Measurements from ENCODE around the gene ABO.
"Not testable (repeated sequence)": the region's sequence is repeated elsewhere in the genome, so short reads cannot be mapped to it uniquely, and the experiment has no call there.

ABO gene

DNA sequence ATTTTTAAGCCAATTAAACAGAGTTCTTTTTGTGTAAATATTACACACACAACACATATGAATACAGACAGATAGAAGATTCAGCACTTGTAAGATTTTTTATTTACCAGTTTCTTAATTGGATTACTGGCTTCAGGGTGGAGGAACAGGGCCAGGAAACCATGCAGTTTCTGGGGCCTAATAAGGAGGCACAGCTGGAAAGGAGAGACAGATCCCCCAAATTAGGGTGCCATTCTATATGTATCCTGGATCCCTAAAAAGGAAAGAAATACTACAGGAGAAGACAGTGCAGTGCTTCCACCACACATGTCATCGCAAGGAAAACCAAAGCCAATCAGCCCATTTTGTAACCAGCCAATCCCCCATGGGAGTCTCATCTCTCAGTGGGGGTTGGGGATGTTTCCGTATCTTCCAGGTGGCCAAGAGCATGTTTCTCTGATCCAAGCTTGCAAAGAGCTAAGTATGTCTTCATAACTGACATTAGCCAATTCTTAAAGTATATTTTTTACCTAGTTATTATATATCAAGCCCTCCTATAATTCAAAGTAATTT is 15.8 kb upstream of the ABO start:
- no peak for DNase-seq (ENCODE audit: low spot score)

DNA sequence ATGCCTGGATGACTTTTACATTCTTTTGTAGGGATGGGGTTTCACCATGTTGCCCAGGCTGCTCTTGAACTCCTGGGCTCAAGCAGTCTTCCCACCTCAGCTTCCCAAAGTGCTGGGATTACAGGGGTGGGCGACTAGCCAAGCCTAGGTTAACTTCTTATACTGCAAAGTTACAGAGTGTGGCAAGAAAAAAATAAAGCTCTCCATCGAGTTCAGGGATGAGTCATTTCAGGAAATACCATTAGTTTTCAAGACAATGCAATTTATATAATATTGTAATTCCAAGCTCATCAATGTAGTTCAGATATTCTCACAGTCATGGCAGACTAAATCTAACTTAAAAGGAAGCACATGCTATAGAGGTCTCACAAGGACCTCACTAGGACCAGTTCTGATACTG is 11.5 kb upstream of the ABO start:
- no peak for DNase-seq (ENCODE audit: low spot score)

DNA sequence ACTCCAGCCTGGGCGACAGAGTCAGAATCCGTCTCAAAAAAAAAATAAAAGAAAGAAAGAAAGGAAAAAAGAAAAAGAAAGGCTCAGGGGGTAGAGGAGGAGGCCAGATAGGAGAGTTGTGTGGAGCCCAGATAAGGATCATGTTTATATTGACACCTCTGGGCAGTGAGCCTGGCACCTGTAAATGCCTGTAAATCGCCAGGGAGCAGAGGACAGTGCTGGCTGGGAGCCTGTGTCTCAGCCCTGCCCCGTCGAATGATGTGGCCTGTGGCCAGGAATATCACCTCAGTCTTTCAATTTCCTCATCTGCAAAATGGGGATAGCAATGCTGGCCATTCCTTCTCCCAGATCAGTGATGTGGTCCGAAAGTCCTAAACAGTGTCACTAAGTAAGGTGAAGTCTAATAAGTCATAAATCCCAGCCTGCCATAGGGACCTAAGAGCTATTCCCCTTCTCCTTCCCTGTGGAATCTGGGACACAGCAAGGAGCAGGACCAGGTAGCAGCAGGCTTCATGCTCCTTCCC is 10.3 kb upstream of the ABO start:
- no peak for DNase-seq (ENCODE audit: low spot score)

DNA sequence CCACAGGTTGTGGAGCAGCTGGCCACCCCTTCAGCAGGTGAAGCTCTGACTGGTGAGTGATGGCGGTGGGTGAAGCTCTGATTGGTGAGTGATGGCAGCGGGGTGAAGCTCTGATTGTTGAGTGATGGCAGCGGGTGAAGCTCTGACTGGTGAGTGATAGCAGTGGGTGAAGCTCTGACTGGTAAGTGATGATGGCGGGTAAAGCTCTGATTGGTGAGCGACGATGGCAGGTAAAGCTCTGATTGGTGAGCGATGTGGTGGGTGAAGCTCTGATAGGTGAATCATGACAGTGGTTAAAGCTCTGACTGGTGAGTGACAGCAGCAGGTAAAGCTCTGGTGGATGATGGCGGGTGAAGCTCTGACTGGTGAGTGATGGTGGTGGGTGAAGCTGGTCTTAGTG is 9.4 kb upstream of the ABO start:
- DNase-seq (ENCODE audit: low spot score), result no peak

DNA sequence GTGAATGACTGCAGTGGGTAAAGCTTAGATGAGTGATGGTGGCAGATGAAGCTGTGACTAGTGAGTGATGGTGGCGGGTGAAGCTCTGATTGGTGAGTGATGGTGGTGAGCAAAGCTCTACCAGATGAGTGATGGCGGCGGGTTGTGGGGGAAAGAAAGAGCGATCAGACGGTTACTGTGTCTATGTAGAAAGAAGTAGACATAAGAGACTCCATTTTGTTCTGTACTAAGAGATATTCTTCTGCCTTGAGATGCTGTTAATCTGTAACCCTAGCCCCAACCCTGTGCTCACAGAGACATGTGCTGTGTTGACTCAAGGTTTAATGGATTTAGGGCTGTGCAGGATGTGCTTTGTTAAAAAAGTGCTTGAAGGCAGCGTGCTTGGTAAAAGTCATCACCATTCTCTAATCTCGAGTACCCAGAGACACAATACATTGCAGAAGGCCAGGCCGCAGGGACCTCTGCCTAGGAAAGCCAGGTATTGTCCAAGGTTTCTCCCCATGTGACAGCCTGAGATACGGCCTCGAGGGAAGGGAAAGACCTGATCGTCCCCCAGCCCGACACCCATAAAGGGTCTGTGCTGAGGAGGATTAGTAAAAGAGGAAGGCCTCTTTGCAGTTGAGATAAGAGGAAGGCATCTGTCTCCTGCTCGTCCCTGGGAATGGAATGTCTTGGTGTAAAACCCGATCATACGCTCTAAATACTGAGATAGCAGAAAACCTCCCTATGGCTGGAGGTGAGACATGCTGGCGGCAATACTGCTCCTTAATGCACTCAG is 8.4 kb upstream of the ABO start:
- not testable (repeated sequence) for DNase-seq (ENCODE audit: low spot score)

DNA sequence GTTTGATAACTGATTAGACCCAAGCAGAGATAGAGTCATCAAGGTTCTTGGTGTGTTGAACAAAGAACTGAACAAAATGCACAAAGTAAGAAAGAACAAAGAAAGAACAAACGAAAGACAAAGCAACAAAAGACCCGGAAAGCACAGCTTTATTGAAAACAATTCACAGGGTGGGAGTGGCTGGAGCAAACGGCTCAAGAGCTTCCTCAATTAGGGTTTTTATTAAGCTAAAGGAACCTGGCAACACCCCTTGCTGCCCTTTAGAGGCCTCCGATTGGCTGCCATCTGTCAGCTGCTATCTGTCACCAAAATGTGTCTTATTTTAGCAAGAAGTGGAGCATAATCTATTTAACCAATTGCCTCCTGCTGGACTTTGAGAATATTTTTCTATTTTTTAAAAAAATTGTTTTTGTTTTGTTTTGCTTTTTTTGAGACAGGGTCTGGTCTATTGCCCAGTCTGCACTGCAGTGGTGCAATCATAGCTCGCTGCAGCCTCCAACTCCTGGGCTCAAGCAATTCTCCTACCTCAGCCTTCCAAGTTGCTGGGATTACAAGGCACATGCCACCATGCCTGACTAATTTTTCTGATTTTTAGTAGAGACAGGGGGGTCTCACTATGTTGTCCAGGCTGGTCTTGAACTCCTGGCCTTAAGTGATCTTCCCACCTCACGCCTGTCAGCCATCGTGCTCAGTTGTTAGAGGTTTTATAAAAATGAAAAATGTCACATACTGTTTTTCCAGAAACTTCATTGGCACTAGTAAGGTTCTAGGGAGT is 7.7 kb upstream of the ABO start:
- DNase-seq (ENCODE audit: low spot score), result no peak

DNA sequence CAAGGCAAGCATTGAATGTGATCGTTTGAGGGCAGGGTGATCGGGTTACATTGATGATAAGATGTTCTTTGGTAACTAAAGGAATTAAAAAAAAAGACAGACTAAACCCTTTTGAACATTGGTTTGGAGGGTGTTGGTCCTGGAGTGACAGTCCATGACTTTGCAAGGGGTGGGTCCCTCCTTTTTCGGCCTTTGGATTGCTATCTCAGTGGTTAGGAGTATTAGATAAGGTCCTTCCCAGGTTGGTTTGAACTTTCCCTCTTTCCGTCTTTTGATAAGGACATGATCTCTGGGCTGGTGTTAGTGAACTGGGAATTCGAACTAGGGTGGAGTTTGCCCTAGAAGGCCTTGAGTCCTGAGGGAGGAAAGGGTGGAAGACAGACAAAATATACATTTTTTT is 5.4 kb upstream of the ABO start:
- no peak for DNase-seq (ENCODE audit: low spot score)

DNA sequence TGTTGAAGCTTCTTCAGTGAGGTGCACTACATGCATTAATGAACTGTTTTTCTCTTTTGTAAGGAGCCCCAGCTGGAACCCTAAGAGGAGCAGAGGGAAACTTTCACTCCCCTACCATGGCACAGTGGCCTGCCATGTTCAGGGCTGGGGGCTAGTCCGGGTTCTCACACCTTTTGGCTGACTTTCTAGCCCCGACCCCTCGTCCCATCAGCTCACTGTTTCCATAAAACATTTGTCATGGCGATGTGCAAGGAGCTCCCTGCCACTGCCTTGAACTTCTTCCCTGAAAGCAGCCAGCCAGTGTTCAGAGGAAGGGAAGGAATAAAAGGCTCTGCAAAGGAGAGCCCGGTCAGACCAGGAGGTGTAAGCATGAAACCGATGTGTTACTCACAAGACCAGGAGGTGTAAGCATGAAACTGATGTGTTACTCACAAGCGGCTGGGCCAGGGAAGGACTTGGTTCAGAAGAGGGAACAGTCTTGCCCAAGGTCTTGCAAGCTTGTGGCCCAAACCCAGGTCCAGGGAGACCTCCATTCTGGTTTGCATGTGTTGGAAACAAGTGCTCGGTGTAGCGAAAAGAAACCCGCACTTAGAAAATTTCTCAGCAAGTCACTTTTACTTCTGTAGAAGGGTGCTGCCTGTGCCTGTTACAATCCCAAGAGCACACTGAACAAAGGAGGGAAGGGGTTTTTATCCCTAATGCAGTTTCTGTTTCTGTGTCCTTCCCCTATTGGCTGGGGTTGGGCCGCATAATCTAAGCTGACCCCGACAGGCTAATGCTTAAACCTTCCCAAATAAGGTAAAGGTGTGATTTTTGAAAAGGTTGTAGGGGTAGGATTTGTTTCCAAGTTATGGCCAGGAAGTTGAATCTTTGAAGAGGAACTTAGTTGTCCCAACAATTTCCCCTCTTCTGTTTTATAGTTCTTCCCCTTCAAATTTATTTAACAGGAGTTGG is 3.4 kb upstream of the ABO start:
- DNase-seq (ENCODE audit: low spot score), result no peak

DNA sequence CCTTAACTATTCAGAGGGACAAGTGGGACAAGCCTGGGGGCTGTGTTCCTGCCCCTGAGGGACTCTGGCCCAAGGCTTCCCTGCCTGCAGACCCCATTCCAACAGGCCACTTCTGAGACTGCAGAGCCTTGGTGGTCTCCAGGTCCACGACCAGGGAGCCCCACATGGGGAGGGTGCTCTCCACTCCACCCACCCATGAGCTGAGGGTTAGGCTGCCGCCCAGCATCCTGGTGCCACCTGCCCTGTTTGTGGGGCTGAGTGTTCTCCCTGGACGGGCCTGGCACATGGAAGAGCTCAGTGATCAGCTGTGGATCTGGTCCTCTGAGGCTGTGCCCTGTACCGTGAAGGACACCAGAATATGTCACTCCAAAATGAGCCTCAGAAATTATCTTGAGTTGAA is 2.5 kb upstream of the ABO start:
- DNase-seq (ENCODE audit: low spot score), result no peak

DNA sequence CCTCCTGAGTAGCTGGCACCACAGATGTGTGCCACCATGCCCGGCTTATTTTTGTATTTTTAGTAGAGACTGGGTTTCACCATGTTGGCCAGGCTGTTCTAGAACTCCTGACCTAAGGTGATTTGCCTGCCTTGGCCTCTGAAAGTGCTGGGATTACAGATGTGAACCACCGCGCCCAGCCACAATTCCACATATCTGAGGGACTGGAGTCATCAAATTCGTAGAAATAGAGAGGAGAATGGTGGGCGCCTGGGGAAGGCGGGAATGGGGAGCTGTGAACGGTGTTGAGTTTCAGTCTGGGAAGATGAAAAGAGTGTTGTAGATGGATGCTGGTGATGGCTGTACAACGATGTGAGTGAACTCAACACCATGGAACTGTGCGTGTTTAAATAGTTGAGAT is 1.9 kb upstream of the ABO start:
- no peak for DNase-seq (ENCODE audit: low spot score)

DNA sequence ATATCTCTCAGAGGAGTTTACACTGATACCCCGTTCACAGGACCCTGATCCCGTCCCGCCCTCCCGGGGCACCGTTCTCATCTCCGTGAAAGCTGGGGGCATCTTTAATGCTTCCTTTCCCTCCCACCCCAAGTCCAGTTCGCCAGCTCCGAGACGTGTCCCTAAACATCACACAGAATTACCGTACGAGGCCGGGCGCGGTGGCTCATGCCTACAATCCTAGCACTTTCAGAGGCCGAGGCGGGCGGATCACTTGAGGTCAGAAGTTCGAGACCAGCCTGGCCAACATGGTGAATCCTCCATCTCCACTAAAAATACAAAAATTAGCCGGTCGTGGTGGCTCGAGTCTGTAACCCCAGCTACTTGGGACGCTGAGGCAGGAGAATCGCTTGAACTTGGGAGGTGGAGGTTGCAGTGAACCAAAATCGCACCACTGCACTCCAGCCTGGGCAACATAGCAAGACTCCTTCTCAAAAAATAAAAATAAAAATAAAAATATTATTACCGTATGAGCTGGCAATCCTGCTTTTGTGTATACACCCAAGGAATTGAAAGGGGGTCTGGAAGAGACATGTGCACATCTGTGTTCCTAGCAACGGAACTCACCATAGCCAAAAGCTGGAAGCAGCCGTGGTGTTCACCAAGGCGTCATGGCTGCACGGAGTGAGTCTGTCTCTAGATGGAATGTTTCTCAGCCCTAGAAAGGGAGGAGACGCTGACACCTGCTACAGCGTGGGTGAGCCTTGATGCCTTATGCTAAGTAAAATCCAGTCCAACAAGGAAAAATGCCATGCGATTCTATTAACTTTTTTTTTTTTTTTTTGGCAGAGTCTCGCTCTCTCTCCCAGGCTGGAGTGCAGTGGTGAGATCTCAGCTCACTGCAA is 1.2 kb upstream of the ABO start:
- no peak for DNase-seq (ENCODE audit: low spot score)

DNA sequence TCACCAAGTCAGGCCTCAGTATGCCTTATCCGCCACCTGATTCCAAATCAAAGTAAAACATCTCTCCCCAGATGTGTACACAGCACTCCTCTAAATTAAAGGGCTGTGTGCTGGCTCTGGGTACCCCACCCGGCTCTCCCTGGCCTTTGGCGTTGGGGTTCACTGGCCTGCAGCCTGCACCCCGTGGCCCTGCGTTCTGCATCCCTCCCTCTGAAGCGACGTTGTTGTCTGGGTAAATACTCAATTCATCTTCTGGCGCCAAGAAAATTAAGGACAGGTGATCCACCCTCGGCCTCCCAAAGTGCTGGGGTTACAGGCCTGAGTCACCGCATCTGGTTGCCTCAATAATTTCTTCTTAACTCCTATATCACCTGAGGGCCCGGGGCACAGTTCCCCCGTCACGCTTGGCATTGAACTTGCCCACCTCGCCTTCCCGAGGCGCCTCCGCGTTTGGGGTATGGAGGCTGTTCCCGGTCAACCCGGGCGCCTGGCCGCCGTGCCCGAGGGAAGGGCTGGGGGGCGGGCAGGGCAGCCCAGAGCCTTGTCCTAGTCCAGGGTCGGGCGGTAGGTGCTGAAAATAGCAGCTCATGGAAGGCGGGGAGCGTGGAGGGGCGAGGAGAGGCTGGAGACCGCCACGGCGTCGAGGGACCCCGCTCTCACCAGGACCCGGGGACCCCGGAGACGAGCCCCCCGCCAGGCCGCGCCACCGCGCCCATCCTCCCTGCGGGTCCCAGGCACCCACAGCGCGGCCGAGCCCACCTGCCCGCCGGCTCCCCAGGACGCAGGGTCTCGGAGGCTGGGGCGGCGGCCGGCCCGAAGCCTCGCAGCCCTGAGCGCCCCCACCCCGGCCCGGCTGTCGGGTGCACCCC is 531 bp downstream of the ABO start:
- no peak for DNase-seq (ENCODE audit: low spot score)

DNA sequence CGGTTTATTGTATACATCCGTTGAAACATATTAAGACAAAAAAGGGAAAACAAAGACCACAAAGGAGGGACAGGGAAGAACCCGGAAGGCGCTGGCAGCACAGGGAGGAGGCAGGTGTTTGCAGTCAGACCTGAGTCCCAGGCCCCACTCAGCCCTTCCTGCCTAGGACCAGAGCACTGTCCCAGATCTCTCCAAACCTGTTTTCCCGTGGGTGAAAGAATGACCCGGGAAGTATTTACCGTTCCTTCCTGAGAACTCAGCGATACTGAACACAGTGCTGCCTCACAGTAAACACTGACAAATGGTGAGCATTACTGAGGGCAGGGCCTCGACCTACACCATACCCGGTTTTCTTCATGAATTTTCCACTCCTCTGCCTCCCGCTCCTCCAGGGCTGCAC is 1.2 kb downstream of the ABO start:
- DNase-seq (ENCODE audit: low spot score), result no peak

DNA sequence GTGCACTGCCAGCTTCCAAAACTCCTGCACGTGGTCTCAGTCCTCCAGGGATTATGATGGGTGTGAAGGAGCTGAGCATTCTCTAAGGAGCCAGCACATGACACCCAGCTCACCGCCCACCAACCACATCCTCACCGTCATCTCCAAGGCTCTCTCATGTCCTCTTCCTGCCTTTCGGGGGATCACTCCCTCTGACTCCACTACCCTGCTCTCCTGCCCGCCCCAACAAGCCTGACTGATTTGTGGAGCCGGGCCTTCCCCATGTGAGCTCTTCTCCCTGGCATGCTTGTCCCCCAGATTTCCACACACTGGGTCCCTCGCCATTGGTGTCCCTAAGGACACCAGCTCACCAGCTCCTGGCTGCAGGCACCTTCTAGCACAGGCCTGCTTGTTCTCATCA is 1.9 kb downstream of the ABO start:
- no peak for DNase-seq (ENCODE audit: low spot score)

DNA sequence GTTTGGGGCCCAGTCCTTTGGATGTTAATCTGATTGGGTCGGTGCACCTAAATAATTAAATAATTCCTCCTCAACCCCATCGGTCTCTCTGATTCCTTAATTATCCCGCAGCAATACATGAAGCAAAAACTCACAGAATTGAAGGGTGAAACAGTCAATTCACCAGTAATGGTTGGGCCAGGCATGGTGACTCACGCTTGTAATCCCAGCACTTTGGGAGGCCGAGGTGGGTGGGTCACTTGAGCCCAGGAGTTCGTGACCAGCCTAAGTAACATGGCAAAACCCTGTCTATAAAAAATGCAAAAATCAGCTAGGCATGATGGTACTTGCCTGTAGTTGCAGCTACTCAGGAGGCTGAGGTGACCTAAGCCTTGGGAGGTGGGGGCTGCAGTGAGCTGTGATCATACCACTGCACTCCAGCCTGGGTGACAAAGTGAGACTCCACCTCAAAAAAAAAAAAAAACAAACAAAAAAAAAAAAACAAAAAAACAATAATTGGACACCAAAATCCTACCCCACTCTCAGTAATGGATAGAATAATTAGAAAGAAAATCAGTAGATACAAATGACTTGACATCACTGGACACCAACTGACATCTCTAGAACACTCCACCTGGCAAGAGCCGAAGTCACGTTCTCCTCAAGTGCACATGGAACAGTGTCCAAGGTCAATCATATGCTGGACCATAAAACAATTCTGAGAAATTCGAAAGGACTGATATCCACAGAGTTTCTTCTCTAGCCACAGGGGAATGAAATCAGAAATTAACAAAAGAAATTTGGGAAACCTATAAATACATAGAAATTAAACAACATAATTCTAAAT is 5.3 kb downstream of the ABO start:
- no peak for DNase-seq (ENCODE audit: low spot score)

DNA sequence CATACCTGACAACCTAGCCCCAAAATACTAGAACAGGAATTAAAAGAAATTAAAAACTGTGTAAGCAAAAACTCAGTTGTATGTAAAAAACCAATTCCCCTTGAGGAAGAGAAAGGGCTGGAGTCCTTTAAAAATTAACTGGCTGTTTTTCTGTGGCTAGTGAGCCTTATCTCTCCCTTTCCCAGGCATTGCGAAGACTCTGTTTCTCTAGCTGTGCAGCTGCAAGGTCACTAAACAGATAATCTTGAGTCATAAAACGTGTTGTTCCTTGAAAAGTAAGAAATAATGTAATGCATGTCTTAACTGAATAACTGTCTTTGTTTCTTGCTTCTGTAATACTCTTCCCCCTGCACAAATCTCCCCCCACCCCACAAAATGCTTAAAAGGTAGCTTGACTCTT is 5.9 kb downstream of the ABO start:
- DNase-seq (ENCODE audit: low spot score), result not testable (repeated sequence)

DNA sequence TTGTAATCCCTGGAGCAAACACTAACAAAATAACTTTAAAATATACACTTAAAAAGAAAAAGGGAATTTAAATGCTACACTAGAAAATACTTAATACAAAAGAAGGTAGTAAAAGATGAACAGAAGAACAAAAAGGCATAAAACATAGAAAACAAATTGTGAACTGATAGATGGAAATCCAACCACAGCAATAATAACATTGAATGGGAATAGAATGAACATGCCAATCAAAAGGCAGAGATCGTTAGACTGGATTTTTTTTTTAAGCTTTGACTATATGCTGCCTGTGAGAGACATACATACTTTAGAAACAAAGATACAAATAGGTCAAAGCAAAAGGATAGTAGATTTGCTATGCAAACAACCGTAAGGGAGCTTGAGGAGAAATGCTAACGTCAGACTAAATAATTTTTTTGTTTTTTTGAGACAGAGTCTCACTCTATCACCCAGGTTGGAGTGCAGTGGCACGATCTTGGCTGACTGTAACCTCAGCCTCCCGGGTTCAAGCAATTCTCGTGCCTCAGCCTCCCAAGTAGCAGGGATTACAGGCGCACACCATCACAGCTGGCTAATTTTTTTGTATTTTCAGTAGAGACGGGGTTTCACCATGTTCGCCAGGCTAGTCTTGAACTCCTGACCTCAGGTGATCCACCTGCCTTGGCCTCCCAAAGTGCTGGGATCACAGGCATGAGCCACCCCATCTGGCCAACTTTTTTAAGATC is 6.5 kb downstream of the ABO start:
- no peak for DNase-seq (ENCODE audit: low spot score)

DNA sequence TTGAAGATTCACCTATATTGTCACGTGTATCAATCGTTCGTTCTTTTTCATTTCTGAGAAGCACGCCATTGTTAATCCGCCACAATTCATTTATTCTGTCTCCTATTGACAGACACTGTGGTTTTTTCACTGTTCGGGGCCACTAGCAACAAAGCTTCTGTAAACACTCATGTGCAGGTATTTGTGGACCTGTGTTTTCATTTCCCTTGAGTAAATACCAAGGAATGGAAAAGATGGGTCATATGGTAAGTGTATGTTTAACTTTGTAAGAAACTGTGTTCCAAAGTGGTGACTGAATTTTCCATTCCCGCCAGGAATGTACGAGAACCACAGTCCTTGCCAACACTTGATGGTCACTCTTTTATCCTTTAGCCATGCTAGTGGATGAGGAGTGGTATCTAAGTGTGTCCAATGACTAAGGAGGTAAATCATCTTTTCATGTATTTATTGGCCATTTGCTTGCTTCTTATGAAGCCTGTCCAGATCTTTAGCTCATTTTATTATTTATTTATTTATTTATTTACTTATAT is 10.7 kb downstream of the ABO start:
- DNase-seq (ENCODE audit: low spot score), result no peak
